ENCODE measurements around the gene GDA. TPM values are rescaled to one million over a fixed set of nuclear protein-coding genes. Genes with fewer than 3 reads are reported as not detected.

The GDA gene
- total RNA-seq, 1 donor from 2014 or later, result not detected

DNA sequence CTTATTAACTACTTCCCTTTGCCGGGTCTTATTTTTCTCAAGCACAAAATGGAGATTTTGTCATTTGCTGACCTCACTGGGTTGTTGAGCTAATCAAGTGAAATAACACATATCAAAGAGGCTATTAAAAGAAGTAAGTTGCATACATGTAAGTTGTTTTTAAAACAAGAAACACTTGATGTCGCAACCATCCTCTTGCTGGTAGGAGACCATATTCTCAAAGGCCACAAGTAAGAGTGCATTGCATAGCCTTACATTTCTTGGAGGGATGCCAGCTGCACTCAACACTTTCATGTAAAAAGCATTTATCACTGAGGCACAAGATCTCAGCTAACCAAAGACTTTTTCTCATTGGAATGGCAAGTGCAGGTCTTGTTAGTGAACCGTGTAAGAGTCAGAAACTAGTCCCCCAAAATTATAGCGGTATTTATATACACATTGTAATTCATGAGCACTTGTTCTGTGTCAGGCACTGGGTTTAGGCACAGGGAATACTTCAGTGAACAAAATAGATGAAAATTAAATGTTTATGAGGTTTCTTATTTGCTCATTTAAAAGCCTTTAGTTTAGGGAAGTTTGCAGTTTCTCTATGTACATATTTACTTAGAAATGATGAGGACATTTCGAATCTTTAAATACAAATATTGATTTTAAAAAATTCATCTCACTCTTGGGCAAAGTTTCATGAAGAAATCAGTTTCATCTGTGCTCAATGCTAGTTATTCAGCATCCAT, 143.8 kb downstream of the GDA start:
- no peaks in the 10 kb centered on the region for H3K79me2 ChIP-seq (ENCODE audit: insufficient read depth, low read length)
- Mint-ChIP-seq H3K27me3 (ENCODE audit: low read depth, unreplicated experiment) (no peaks in the 10 kb centered on the region), H3K4me1 (ENCODE audit: low read depth, unreplicated experiment) (peaks cover 12% of the 10 kb centered on the region), H3K9me3 (ENCODE audit: unreplicated experiment) (no peaks in the 10 kb centered on the region), H3K36me3 (ENCODE audit: low read depth, unreplicated experiment) (no peaks in the 10 kb centered on the region), H3K4me3 (ENCODE audit: unreplicated experiment) (no peak overlapping the region), H3K27ac (ENCODE audit: unreplicated experiment) (no peak overlapping the region)
- peak overlapping the region; percentile 47 for H3K4me2 ChIP-seq (ENCODE audit: low read length)
- no peak overlapping the region for H3K4me3 ChIP-seq (ENCODE audit: insufficient read depth, low read depth, low read length)
- H3K27ac ChIP-seq (ENCODE audit: low read depth, low read length), result no peak overlapping the region
- no peak for TF ChIP-seq EZH2 (IDR thresholded peaks at IDR 0.05; ENCODE audit: insufficient read depth, low read length)
- TF ChIP-seq, protein P1, sequence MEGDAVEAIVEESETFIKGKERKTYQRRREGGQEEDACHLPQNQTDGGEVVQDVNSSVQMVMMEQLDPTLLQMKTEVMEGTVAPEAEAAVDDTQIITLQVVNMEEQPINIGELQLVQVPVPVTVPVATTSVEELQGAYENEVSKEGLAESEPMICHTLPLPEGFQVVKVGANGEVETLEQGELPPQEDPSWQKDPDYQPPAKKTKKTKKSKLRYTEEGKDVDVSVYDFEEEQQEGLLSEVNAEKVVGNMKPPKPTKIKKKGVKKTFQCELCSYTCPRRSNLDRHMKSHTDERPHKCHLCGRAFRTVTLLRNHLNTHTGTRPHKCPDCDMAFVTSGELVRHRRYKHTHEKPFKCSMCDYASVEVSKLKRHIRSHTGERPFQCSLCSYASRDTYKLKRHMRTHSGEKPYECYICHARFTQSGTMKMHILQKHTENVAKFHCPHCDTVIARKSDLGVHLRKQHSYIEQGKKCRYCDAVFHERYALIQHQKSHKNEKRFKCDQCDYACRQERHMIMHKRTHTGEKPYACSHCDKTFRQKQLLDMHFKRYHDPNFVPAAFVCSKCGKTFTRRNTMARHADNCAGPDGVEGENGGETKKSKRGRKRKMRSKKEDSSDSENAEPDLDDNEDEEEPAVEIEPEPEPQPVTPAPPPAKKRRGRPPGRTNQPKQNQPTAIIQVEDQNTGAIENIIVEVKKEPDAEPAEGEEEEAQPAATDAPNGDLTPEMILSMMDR (IDR thresholded peaks at IDR 0.05; ENCODE audit: insufficient read depth, low read depth, low read length), result no peak
- no peak overlapping the region for H2AFZ ChIP-seq (ENCODE audit: low read depth, low read length)
- H4K20me1 ChIP-seq (ENCODE audit: insufficient read depth, low read length), result no peaks in the 10 kb centered on the region
- peaks cover 9% of the 10 kb centered on the region for H3K4me1 ChIP-seq (ENCODE audit: insufficient read depth, low read length)
- H3K9ac ChIP-seq (ENCODE audit: low read length), result no peak overlapping the region
- H3K27me3 ChIP-seq (ENCODE audit: insufficient read depth, low read length), result no peaks in the 10 kb centered on the region
- H3K9me3 ChIP-seq (ENCODE audit: insufficient read depth, low read depth, low read length), result no peaks in the 10 kb centered on the region
- peak; percentile 52 for FAIRE-seq
- DNase-seq (ENCODE audit: low read depth), result peak; percentile 65
- H3K36me3 ChIP-seq (ENCODE audit: insufficient read depth, low read length), result no peaks in the 10 kb centered on the region

DNA sequence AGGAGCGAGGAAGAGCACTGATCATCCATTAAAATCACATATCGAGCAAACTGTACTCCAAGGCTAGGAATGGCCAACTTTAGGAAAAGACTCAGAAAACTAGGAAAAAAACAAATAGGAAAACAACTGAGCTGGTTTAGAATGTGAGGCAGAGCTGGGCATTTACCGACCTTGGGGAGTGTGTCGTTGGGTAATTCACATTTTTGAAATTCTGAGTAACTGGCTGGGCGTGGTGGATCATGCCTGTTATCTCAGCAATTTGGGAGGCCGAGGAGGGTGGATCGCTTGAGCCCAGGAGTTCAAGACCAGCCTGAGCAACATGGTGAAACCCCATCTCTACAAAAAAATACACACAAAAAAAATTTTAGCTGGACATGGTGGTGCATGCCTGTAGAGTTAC, 145.7 kb downstream of the GDA start:
- Histone ChIP-seq H3K4me2 (ENCODE audit: low read length) (no peak overlapping the region), H3K36me3 (ENCODE audit: insufficient read depth, low read length) (no peaks in the 10 kb centered on the region), H4K20me1 (ENCODE audit: insufficient read depth, low read length) (no peaks in the 10 kb centered on the region), H3K79me2 (ENCODE audit: insufficient read depth, low read length) (no peaks in the 10 kb centered on the region), H3K4me3 (ENCODE audit: insufficient read depth, low read depth, low read length) (no peak overlapping the region), H3K9ac (ENCODE audit: low read length) (no peak overlapping the region), H3K9me3 (ENCODE audit: insufficient read depth, low read depth, low read length) (no peaks in the 10 kb centered on the region), H3K27ac (ENCODE audit: low read depth, low read length) (no peak overlapping the region), H2AFZ (ENCODE audit: low read depth, low read length) (no peak overlapping the region), H3K4me1 (ENCODE audit: insufficient read depth, low read length) (peaks cover 9% of the 10 kb centered on the region), H3K27me3 (ENCODE audit: insufficient read depth, low read length) (no peaks in the 10 kb centered on the region)
- H3K27ac Mint-ChIP-seq (ENCODE audit: unreplicated experiment), result no peak overlapping the region
- DNase-seq (ENCODE audit: low read depth), result no peak
- TF ChIP-seq, protein P1 (IDR thresholded peaks at IDR 0.05; ENCODE audit: insufficient read depth, low read depth, low read length), result no peak
- peaks cover 2% of the 10 kb centered on the region for H3K36me3 Mint-ChIP-seq (ENCODE audit: low read depth, unreplicated experiment)
- FAIRE-seq, result no peak
- H3K4me3 Mint-ChIP-seq (ENCODE audit: unreplicated experiment), result no peak overlapping the region
- H3K9me3 Mint-ChIP-seq (ENCODE audit: unreplicated experiment), result no peaks in the 10 kb centered on the region
- H3K4me1 Mint-ChIP-seq (ENCODE audit: low read depth, unreplicated experiment), result peaks cover 12% of the 10 kb centered on the region
- no peaks in the 10 kb centered on the region for H3K27me3 Mint-ChIP-seq (ENCODE audit: low read depth, unreplicated experiment)

DNA sequence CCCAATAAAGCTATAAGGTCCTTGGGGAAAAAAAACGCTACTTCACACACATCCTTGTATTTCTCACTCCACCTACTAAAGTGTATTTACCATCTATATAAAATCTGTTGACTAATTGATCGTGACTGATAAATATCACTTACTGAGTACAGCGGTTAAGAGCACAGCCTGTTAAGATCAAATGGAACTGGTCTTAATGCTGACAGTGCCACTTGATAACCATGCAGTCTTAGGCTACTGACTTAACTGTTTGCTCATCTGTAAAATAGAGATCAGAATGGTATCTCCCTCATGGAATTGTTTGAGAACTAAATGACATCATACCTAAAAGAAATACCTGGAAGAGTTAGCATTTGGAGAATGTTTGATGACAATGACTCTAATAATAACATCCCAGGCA, 148.3 kb downstream of the GDA start:
- H3K27ac Mint-ChIP-seq (ENCODE audit: unreplicated experiment), result no peak overlapping the region
- no peaks in the 10 kb centered on the region for H3K27me3 Mint-ChIP-seq (ENCODE audit: low read depth, unreplicated experiment)
- H3K4me3 Mint-ChIP-seq (ENCODE audit: unreplicated experiment), result no peak overlapping the region
- no peaks in the 10 kb centered on the region for H3K27me3 ChIP-seq (ENCODE audit: insufficient read depth, low read length)
- no peak overlapping the region for H3K4me2 ChIP-seq (ENCODE audit: low read length)
- peak; percentile 47 for FAIRE-seq
- H3K36me3 Mint-ChIP-seq (ENCODE audit: low read depth, unreplicated experiment), result peaks cover 2% of the 10 kb centered on the region
- peaks cover 5% of the 10 kb centered on the region for H3K4me1 ChIP-seq (ENCODE audit: insufficient read depth, low read length)
- H3K36me3 ChIP-seq (ENCODE audit: insufficient read depth, low read length), result no peaks in the 10 kb centered on the region
- H4K20me1 ChIP-seq (ENCODE audit: insufficient read depth, low read length), result no peaks in the 10 kb centered on the region
- H3K9me3 Mint-ChIP-seq (ENCODE audit: unreplicated experiment), result no peaks in the 10 kb centered on the region
- DNase-seq (ENCODE audit: low read depth), result no peak
- H3K4me3 ChIP-seq (ENCODE audit: insufficient read depth, low read depth, low read length), result no peak overlapping the region
- no peak overlapping the region for H3K9ac ChIP-seq (ENCODE audit: low read length)
- H3K4me1 Mint-ChIP-seq (ENCODE audit: low read depth, unreplicated experiment), result peaks cover 8% of the 10 kb centered on the region
- TF ChIP-seq, protein P1 (IDR thresholded peaks at IDR 0.05; ENCODE audit: insufficient read depth, low read depth, low read length), result no peak
- no peak for TF ChIP-seq EZH2 (IDR thresholded peaks at IDR 0.05; ENCODE audit: insufficient read depth, low read length)
- no peak overlapping the region for H3K27ac ChIP-seq (ENCODE audit: low read depth, low read length)
- H2AFZ ChIP-seq (ENCODE audit: low read depth, low read length), result no peak overlapping the region
- no peaks in the 10 kb centered on the region for H3K9me3 ChIP-seq (ENCODE audit: insufficient read depth, low read depth, low read length)
- no peaks in the 10 kb centered on the region for H3K79me2 ChIP-seq (ENCODE audit: insufficient read depth, low read length)
